NCI-H2081 (cell line): Measurements from ENCODE around the gene KLHDC8A.
"Not testable (repeated sequence)": the region's sequence is repeated elsewhere in the genome, so short reads cannot be mapped to it uniquely, and the experiment has no call there.

Source experiments
- DNase-seq, 2 experiments: peaks; one replicate each; lab custom pipeline; 2025; lab: John Stamatoyannopoulos, UW

Gene KLHDC8A

DNA sequence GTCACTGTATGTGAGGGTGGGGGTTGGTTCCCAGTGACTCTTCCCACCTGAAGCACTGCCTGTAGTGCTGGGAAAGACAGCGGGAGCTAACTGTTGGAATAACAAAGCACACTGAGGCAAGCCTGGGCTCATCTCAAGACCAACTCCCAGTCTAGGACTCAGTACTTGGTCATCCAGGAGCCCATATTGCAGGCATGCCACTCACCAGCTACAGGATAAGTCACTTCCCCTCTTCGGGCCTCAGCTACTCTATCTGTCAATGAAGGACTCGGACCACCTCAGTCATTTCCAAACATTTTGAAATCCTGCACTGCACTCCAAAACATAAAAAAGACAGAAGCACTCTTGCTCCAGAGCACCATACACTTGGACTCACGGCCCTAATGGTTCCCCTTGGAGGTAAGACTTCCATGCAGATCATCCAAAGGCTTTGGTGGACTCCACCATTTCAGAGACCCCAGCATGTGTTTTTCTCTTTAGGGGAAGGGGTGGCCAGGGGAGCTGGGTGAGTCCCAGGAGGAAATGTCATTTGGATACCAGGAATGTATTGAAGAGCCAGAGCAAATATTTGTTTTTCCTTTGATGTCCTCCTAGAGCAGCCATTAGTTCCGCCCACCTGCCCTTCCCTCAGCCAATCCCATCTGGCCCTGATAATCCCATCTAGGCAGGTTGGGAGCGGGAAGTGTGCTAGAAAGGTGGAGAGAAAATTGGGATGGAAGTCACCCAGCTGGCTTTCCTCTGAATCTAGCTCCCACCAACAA, 38.3 kb downstream of the KLHDC8A start:
- DNase-seq, result peak; percentile 68 to 76

DNA sequence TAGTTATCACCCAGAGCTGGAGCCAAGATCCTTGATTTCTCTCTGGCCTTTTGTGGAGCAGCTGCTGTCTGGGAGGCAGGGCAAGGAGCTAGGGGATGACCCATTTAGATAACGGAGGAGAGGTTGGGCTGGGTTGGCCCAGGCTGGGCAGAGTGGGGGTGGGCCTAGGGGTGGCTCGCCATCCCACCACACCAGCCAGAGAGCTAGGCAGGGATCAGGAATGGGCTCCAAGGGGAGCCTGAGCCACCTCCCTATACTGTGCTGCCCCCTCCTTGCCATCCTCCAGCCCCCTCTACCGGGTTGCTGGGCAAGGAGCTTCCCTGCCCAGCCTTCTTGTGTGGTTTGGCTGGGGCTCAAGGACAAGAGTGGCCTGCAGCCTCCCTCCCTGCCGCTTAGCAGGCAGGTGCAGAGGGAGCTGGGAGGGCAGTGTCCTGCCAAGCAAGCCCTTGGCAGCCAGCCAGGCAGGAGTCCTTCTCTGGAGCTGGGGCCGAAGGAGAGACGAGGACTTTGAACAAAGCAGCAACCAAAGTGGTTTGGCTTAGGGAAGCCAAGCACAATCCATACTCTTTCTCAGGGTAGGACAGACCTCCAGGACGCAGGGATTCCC, 39.3 kb downstream of the KLHDC8A start:
- peak; percentile 93 to 96 for DNase-seq

DNA sequence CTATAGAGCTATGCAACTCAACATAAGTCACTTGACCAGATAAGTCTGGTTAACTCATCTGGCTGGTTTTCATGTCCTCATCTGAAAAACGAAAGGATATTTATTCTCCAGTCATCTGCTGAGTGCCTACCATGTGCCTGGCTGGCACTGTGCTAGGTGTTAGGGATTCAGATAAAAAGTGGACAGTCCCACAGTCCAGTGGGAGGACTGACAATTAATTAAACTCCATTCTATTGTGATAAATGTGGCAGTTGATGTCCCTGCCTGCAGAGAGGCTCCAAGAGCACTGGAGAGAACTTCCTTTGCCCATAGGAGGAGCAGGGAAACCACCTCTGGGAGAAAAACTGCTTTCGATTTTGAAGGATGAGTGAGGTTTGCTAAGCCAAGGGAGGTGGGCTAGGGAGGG, 40.6 kb downstream of the KLHDC8A start:
- DNase-seq, result no peak

DNA sequence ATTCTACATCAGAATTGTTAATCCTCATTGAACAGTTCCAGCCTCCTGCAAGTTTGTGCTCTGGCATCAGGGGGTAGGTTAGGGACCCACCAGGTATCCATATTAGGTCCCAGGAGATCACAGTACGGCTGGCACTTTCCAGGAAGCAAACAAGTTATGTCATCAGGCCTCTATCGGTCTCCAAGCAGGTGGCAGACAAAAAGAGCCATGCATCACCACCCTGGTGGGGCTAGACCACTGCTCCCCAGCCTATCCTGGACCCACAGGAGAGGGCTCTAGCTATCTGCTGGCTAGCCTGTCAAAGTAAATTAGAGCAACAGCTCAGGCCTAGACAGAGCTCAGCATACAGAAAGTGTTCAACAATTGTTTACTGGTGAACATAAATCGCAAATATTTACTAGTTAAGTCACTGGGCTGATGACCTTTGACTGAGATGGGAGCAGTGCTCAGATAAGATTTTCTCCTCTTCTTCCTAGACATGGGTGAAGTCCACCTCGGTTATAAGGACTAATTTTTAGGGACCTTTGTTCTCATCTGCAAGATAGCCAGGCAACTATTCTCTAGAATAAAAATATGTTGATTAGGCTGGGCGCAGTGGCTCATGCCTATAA, 41.6 kb downstream of the KLHDC8A start:
- DNase-seq, result peak in 1 of 2 experiments; percentile 6

DNA sequence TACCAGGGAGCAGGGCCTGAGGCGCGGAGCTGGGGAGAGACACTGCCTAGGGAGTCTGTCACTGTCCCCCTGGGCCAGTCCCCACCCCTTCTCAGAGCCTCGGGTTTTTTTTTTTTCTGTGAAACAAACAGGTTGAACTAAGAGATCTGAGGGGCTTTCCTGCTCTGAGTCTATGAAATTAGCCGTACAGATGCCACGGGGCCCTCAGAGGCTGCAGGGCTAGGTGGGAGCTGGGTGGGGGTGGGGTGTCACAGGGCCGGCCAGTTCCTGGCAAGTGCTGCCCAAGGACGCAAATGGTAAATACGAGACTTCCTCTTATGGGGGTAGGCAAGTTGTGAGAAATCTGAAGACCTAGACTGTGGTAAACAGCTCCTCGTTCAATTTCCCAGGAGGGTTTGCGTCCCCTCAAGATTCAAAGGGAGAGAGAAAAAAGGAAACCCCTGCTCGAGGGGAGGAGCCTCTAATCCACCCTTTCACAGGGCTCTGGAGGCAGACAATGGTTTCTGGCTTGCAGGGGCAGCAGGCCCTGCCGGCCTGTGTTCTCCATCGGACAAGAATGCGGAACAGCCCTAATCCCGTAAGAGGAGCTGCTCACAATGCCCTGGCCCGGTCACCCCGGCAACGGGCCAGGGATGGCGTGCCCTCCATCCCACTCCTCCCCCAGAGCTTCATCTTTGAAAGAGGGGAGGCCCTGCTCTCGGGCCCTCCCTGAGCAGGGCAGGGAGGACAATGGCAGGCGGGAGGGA, 43.0 kb downstream of the KLHDC8A start:
- DNase-seq, result no peak

DNA sequence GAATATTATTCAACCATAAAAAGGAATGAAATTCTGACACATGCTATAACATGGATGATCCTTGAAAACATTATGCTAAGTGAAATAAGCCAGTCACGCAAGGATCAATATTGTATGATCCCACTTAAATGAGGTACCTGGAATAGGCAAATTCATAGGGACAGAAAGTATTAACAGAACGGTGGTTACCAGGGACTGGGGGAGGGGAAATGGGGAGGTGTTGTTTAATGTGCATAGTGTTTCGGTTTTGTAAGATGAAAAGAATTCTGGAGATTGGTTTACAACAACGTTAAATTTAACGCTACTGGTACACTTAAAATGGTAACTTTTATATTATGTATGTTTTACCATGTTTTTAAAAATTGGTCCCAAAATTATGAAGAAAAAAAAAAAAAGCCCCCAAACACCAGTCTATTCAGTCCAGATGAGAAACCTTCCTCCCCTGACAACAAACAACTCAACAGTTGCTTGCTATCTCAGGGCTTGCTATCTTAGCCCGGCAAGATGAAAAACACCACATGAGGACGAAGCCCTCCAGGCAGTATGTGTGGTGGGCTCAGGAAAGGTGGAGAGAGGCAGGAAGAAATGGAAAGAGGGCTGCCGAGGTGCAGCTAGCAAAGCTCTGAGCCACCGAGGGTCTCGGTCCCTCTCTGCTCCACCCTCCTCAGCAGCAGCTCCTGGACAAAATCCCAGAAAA, 43.7 kb downstream of the KLHDC8A start:
- no peak for DNase-seq

DNA sequence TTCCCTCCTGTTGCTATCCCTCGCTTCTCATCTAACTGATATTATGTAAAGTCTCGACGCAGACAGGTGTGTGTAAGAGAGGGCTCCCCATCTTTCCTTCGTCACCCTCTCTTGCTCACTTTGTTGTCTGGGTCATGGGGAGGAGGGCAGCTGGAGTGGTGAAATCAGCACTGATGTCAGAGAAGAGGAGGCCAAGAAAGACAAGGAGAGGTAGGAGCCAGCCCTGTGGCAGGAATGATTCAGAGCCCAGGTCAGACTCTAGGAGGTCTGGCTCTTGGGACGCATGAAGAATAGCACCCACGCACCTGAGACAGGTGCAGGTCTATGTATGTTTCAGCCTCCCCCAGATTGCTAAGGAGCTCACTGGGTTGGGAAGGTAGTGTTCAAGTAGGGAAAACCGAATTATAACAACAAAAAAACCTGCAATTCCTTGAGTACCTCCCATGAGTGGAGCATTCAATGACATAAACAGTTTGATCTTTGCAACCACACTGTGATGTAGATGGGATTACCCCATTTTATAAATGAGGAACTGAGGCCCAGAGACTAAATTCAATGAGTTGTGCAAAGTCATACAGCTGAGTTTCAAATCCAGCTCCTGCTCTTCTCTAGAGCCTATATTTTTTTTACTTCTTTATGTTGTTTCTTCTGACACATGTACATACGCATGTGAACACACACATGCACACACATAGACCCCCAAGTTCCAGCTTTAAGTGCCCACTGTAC, 45.6 kb downstream of the KLHDC8A start:
- no peak for DNase-seq

DNA sequence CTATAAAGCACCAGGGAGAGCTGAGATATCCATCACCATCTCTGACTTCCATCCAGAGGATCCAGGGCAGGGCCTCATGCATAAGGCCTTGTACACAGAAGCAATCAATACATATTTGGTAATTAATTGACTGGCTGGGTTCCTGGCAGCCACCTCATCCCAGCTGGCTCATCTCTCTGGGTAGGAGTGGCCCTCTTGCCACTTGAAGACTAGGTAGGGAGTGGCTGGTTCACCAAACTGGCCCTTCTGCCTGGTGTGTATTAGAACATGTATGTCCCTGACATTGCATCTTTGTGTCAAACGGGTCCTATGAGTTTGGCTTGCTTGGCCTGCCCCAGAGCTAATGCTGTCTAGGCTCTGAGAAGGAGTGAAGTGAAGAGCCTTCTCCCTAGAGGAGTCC, 47.0 kb downstream of the KLHDC8A start:
- no peak for DNase-seq

DNA sequence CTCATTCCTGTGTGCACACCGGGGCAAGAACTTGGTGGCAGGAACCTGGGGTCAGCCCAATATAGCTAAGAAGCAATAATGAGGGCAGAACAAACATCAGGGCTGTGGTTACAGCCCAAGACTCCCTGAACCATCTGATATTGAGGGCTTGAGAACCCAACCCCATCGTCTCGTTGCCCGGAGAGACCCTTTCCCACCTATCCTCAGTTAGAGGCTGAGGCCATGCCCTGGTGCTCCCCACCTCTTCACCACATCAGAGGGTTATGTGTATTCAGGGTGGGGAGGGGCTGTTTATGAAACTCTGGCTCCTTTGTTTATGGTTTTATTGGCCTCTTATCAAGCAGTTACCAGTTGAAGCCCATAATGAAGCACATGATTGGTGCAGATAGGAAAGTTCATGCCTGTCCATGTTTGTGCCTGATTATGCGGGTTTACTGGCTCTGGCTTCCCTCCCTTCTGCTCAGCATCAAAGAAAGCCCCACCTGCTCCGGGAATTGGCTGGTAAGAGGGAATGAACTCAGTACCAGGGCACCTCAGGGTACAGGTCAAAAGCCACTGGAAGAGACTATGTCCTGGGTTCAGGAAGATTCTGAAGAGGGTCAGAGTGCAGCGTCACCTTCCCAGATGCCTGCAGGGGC, 49.7 kb downstream of the KLHDC8A start:
- DNase-seq, result no peak

DNA sequence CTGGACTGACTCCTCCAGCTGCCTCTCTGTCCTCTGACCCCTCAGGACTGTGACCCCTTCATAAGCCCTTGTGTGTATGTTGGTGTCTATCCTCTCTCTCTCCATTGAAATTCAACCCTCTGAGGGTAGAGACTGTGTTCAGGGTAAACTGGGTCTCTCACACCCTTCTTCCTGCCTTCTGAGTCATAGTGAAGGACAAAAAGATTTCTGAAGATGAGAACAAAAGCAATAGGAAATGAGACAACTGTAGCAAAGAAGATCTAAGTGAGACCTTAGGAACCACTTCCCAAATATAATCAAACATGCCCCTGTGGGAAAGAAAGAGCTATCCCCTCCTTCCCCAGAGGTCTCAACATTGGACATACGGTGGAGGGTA, 52.0 kb downstream of the KLHDC8A start:
- no peak for DNase-seq

DNA sequence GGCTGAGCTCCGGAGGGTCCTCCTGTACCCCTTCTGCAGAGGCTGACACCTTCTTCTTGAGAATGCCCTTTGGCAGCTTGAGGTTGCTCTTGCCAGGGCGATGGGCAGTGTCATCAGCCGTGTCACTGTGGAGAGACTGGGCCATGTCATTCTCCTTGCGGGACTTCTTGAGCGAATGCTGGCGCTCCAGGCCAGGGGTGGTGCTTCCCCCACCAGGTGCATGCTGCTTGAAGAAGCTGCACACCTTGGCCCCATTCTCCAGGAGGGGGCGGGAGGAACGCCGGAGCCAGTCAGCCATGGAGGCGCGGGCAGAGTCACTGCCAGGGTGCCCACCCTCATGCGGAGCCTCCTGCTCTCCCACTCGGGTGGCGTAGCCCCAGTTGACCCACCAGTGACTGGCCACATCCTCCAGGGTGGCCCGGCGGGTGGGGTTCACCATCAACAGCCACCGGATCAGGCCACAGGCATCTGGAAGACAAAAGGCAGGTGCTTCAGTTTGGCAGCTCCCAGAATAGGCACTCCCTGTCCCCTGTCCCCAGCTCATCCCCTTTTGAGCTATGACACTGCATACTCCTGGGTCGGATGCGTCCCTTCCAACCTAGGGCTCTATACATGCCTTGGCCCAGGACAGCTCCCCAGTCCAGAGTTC, 52.6 kb downstream of the KLHDC8A start:
- DNase-seq, result no peak

DNA sequence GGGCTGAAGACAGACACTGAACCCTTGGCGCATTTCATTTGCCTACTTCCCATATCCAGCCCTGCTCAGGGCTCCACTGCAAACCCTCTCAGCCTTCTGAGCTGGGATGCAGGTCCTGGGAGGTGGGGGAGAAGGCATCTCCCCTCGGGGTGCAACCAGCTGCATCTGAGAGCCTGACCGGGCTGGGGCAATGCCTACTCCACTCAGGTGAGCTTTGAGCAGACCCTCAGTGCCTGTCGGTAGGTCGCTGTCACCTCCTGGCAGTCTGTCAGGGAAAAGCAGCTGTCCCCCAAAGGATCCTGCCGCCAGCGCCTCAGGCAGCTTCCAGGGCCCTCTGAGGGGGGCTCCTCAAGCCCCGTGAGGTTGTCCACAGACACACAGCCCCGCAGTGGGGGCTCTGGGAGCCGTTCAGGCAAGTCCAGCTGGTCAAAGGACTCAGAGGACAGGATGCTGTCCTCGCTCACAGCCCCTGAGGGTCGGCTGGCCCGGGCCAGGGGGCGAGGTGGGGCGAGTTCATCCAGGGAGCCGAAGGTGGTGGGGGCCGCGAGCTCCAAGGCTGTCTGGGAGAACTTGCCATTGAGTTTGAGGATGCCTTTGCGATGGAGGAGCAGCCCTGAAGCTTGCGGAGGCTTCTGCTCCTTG, 53.4 kb downstream of the KLHDC8A start:
- no peak for DNase-seq

DNA sequence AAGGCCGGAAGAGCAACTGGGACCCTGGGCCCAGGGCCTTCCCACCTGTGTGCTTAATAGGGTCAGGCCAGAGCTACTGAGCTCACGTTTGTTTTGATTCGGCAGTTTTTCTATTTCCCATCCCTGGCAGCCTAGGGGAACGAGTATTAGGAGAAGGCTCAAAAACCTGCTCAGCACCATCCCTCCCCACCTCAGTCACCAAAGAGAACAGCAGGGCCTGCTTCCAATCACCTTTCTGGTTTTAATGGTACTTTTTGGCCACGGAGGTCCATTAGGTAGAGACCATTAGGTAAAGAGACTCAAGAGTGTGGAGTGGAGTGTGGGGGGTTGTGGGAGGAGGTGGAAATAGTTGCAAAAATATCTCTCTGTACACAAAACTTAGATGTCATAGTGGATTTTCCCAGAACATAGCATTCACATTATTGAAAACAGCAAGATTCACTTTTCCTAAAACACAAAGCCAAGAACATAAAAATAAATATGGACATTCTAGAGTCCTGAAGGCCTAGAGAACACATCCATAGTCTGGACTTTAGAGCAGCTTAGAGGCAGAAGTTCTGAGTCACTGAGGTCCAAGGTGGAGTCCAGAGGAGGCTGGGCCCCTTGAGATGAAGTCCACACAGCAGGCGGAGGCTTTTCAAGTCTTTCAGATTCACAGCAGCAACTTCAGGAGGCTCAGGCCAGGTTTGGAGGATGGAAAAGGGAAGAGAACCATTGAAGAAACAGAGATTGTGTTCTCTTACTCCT, 54.7 kb downstream of the KLHDC8A start:
- DNase-seq, result no peak

DNA sequence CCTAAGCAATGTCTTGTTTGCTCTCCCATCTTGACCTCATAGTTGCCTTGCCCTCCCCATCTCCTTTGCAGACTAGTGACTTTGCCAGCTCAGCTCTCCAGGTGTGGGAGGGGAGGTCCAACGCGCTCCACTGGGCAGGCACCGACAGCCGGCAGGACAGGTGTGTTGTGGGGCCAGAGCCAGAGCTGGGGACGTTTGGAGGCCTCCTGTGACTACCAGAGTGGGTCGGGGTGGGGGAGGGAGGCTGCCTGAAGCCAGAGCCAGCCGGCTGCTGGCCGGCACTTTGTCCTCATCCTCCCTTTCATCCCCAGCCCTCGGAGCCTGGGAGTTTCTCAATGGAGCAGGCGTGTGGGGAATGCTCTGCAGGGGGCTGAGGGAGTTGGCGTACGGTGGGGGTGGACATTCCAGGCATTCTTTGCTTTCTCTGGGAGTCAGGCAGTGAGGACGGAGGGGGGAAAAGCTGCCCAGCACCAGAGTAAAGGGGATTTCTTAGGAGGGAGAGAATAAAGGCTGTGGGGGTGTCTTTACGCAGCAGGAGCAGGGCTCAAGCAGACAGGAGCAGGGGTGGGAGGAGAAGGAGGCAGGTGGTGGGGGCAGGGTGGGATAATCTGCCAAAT, 55.4 kb downstream of the KLHDC8A start:
- DNase-seq, result peak; percentile 29 to 58

DNA sequence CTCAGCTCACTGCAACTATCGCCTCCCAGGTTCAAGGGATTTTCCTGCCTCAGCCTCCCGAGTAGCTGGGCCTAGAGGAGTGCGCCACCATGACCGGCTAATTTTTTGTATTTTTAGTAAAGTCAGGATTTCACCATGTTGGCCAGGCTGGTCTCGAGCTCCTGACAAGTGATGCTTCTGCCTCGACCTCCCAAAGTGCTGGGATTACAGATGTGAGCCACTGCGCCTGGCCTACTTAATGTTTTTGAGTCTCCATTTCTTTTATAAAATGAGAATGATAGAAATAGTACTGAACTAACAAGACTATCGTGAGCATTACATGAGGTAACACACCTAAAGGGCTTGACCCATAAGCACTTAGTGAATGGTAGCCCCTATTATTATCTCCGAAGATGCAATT, 56.6 kb downstream of the KLHDC8A start:
- DNase-seq, result no peak

DNA sequence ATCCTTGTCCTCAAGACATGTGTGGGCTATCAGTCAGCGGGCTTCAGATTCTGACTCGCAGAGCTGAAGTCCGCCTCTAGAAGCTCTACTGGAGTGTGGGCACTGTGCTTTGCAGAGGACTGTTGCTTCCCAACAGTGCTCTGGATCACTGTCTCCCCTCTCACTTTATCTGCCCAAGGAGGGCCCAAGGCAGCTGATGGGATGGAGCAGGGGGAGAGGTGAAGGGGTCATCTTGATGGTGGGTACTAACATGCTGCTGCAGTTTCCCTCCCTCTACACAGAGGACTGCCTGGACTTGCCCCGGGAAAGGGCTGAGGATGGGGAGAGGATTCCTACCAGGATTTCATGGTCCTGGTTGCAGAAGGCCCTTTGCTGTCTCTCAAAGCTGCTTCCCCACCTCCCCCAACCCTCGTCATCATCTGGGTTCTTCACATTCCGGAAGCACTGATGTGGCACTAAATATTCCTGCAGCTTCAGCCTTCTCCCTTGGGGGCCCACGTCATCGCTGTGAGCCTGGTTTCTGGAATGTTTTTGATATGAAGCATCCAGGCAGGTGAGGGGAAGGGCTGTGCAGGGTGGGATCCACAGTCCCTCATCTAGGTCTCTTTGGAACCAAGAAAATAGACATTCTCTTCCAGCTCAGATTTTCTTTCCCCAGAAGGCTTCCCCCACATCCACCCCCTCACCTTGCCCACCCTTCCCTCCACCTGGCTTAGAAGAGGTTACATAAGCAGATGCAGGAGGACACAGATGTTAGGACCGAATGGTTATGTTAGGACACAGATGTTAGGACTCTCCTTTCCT, 58.3 kb downstream of the KLHDC8A start:
- DNase-seq, result no peak

DNA sequence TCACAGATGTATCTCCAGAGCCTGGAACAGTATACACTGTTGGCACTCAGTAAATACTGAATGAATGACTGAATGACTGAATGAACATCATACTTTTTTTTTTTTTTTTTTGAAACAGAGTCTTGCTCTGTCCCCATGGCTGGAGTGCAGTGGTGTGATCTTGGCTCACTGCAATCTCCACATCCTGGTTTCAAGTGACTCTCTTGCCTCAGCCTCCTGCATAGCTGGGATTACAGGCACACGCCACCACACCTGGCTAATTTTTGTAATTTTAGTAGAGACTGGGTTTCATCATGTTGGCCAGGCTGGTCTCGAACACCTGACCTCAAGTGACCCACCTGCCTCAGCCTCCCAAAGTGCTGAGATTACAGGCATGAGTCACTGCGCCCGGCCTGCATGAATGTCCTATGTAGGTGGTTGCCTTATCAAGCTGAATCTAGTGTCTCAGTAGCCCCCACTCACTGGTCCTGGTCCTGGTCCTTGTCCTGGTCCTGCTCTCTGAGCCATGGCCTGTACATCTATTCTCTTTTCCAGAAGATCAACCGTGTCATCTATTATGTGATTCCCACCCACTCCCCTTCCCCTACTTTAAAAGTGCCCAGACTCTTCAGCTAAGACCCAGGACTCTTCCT, 59.1 kb downstream of the KLHDC8A start:
- not testable (repeated sequence) for DNase-seq
